Posterior vena cava (tissue), 2 donors: ENCODE results near the gene NAP1L4. TPM values are rescaled to one million over a fixed set of nuclear protein-coding genes. Genes with fewer than 3 reads are reported as not detected.
"Not testable (repeated sequence)": the region's sequence is repeated elsewhere in the genome, so short reads cannot be mapped to it uniquely, and the experiment has no call there.

Experiments used
- DNase-seq: peaks from one replicate; pipeline ENCODE4 v3.0.0-alpha.2; 2020; ENCODE audit warnings: low spot score
- intact Hi-C, 2 donors: fragments of 100-400 bp; cut with DNase I; formaldehyde crosslinking; loops; one replicate each; pipeline versions ENCODE4 v1.14.1 to v1.14.2; 2022 to 2023
- total RNA-seq, 2 donors: library from RNA; stranded (reverse); fragmentation: NEBNext Ultra II Directional; extraction: Animal tissue kit (Norgen Biotek cat#: 25700); gene quantifications; one replicate each; pipeline ENCODE4 v1.2.1, GENCODE V29; 2021
- donor health status: DM: yes; HTN: yes; CAD: no.
- donor health status: DM: yes; HTN: yes; CAD: no.

Gene NAP1L4
- total RNA-seq, 2 donors from 2014 or later: 89.0 to 118 TPM

DNA sequence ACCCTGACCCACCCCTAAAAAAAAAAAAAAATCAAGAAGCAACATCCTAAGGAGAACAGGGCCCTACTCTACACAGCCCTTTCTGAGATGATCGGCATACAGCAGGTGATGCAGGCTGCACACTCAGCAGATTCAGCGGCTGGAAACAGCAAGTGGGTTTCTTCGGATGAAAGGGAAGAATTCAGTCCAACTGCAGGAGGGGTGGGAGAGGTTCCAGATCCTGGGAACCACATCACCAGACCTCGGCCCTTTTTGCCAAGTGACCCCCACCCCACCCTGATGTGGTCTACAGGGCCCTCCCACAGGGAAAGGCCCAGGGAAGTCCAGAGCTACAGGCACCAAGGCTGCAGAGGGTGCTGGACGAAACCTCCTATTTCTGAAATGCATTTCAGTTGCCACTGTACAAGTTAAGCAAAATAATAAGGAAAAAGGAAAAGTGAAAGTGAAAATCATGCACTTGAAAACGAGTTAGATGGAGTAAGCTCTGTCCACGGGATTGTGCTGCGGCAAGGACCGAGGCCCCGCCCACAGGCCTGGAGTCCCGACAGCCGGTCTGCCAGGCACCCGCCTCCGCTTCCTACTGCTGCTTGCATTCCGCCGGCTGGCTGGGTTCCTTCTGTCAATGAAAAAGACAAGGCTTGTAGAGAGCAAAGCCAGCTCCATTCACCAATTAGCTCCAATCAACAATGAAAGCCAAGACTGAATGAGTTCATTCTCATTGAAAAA, 46.9 kb downstream of the NAP1L4 start:
- intact Hi-C loops: no loop called here
- DNase-seq: peak; percentile 97

DNA sequence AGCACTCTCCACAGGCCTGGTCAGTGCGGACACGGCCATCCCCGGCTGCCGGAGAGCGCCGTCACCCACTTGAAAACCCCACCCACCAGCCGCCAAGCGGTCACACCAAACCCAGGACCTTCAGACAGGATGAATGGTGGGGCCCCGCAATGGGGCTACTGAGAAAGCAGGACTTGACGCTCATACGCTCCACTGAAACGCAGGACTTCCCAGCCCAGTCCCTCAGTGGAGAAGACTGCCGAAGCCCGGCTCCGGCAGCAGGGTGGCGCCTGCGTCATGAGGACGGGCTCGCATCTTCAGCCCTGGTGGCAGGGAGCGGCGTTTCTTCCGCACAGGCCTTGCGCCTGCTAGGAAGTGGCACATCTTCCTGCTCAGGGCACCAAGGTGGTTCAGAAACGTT, 47.6 kb downstream of the NAP1L4 start:
- DNase-seq: no peak
- intact Hi-C loops: no loop called here

- intact Hi-C loops: no loop called here
- no peak for DNase-seq
Measured at GRCh38 chr11:2943711-2944118, 48.4 kb downstream of the NAP1L4 start.

DNA sequence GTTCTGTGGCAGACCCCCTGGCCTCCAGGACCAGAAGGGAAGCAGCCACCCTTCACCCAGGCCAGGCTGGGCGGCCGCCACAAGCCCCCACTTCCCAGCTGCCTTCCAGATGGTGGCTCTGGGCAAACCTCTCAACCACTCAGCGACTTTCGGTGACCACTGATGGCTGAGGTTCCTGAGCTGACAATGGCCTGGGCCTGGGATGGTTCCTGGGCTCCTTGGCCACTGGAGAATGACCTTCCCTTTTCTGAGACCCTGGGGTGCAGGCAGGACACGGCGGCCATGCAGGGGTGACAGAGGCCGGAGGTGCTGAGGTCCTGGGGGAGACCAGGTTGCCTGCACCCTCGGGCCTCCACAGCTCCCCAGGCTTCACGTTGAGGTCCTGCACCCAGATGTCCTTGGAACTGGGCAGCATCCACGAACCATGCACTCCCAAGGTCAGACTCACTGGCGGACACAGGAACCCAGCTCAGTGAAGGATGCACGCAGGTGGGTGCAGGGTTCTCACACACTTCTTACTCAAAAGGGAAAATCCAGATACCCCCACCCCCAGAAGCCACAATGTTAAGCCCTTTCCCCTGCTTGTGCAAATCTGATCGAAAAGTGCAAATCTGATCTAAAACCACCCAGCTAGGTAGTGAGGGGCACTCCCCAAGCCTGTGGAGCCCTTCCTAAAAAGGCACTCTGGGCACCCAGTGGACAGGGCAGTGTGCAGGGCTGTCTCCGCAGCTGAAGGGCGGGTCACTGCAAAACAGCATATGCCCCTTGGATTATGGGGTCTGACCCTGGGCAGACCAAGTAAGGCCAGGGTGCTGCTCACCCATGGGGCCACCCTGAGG, 49.0 kb downstream of the NAP1L4 start:
- DNase-seq: no peak
- intact Hi-C loops: no loop called here

DNA sequence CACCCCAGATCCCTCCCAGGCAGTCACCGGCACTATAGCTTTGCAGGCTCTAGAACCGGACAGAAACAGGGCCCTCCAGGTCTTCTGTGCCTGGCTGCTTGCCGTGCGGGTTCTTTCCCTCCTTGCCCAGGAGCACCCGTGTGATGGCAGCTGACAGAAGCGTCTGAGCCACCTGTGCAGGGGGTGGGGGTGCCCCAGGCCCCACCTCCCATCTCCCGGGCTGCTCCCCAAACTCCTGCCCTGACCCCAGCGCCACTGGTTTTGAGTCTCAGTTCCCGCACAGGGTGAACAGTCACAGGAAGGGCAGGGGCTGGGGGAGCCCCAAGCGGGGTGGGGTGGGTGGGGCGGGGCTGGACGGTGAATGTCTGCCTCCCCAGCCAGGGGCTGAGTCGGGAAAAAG, 49.7 kb downstream of the NAP1L4 start:
- no peak for DNase-seq
- intact Hi-C loops: no loop called here

DNA sequence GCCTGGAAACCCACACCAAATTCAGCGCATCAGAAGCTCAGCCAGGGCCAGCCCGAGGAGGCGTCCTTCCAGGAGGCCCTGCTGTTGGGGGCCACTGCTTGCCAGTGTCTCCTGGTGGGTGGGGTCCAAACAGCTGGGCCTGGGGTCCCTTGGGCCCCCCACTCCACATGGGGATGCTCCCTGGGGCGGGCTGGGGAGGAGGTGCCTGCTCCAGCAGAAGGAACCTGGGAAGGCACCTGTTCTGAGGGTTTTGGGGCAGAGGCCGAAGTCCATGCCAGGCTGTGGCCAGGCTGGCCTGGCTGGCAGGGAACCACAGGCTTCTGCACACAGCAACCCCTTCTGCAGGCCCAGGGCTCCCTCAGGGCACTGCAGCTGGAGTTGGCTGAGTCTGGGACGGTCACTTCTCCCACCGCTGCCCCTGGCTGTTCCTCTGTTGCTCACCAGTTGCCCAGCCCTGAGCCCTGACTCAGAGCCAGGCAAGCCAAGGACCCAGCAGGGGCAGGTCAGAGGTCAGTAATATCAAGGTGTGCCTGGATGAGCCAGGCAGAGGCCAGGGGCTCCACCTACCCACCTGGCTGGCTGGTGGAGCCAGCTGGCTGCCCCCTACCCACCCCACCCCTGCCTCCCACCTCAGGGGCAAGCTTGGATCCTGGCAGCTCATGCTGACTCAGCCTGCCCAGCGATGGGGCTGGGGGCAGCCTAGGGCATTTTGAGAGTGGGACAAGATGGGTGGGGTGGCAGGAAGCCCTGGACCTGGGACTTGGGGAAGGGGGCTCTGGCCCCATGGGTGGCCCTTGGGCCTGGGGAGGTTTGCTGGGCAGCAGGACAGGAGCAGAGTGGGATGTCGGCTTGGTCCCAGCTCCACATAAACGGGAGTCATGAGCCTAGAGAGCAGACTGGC, 51.0 kb downstream of the NAP1L4 start:
- intact Hi-C loops: no loop called here

GRCh38 chr11:2940147-2940920, 51.8 kb downstream of the NAP1L4 start:
- DNase-seq: no peak
- intact Hi-C loops: no loop called here

More for the DNA sequence above, 51.0 kb downstream of the NAP1L4 start:
- DNase-seq: no peak

DNA sequence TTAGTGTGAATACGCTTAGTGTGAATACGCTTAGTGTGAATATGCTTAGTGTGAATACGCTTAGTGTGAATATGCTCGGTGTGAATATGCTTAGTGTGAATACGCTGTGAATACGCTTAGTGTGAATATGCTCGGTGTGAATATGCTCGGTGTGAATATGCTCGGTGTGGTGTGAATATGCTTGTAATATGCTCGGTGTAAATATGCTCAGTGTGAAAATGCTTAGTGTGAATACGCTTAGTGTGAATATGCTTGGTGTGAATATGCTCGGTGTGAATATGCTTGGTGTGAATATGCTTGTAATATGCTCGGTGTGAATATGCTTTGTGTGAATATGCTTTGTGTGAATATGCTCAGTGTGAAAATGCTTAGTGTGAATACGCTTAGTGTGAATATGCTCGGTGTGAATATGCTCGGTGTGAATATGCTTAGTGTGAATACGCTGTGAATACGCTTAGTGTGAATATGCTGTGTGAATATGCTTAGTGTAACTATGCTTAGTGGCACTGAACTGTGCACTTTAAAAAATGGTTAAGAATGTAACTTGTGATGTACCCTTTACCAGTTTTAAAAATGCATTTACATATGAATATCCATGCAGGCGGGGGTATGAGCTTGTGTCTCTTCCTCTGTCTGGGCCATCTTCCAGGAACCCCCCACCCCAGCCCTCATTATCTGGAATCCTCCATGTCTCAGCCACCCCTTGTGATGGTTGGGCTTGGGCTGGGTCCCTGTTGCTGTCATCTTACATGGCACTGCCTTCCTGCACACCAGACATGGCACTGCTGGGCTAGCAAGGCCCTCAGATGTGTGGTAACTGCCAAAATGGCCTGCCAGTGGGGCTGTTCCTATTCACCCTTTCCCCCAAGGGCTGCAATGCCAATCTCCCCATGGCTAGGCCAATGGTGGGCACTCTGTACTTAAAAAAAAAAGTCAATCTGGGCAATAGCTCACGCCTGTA, 53.4 kb downstream of the NAP1L4 start:
- intact Hi-C loops, DNase-seq: not testable (repeated sequence)

- DNase-seq, intact Hi-C loops: not testable (repeated sequence)
Measured at GRCh38 chr11:2937641-2938457, 54.3 kb downstream of the NAP1L4 start.

DNA sequence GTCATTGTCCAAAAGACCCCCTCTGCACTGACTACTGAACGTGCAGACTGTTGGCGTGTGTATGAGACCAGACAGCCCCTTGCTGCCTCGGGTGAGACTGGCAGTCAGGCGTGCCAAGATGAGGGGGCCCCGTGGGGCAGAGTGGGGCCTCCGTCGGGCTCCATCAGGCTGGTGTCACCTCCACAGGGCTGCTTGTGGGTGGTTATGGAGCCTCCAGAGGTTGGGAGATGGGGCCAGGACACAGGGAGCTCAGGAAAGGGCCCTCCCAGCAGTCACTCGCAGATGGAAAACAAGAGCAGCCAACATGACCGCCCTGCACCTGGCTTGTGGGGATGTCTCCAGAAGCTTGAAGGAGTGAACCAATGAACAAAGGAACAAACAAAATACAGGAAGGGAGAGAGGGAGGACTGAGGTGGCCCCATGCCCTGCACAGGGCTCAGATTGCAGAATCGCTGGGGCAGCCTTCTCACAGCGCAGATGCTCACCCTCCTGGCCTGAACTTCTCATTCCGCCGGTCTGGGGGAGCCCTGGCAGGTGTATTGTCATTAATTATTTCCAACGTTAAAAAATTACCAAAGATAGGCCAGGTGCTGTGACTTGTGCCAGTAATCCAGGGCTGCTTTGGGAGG, 57.4 kb downstream of the NAP1L4 start:
- intact Hi-C loops: no loop called here
- peak; percentile 56 for DNase-seq

GRCh38 chr11:2934021-2934550, 58.0 kb downstream of the NAP1L4 start:
- DNase-seq: peak; percentile 26
- intact Hi-C loops: no loop called here

DNA sequence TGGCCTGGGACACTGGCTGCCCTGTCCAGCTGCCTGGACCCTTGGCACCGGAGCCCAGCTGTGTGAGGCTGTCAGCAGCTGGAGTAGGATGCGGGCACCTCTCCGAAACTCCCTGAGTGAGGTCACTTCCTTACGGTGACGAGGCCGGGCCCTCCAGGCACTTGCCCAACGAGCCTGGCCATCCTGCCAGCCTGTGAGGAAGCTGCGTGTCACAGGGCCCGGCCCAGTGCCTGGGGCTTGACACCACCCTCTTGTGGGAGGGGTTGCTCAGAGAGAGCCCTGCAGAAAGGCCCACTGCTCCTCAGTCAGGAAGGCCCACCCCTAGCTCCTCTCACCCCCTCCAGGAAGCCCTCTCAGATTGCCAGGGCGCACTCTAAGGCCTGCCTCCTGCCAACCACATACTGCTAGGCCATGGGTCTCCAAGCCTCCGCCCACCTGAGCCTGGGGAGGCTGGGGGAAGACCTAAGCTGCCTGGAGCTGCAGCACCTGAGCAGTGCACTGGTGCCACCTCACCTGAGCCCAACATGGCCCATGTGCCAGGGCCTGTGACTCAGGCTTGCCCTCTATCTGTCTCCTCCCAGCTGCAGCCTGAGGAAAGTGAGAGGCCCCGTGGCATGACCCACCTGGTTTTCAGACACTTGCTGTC, 58.6 kb downstream of the NAP1L4 start:
- intact Hi-C loops: no loop called here

GRCh38 chr11:2932850-2933251, 59.3 kb downstream of the NAP1L4 start:
- DNase-seq: peak; percentile 81

More for the DNA sequence above, 58.6 kb downstream of the NAP1L4 start:
- peak; percentile 96 for DNase-seq

DNA sequence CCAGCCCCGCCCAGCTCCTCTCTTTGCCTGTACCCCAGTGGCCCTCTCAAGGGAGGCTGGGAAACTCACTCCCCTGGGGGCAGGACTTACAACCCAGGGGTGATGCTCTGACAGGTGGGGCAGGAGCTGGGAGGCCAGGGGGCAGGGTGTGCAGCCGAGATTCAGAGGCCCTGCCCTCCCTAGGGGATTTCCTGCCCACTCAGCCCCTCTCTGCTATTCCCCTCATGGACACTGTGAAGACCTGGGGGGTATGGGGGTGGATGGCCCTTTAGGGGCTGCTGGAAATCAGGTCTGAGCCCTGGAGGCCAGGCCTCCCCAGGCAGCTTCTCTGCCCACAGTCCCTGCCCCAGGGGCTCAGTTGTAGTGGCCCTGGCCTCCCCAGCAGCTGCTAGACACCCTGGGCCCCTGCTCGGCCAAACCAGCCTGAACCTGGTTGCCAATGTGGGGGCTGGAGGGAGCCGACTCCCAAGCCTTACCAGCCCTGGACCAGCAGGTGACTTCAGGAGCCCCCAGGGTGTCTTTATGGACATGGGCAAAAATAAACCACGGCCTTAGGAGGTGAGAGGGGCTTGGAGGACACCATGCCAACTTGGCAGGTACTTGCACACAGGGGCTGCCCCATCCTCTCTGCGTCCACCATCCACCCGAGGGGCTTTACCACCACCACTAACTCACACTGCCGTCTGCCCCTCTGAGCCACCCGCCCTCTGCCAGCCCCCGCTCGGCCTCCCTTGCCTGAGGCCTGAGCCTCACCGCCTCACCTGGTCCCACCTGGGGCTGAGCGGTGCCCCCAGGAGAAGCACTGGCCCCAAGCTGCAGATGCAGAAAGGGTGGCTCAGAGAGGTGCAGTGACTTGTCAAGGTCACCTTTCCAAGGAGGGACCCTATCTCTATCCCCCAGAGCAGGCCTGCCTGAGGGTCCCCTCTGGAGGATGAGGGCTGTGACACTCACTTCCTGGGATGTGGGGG, 60.1 kb downstream of the NAP1L4 start:
- peak; percentile 77 for DNase-seq
- intact Hi-C loops: no loop called here

More at GRCh38 chr11:2932850-2933251, 59.3 kb downstream of the NAP1L4 start:
- intact Hi-C loops: no loop called here

DNA sequence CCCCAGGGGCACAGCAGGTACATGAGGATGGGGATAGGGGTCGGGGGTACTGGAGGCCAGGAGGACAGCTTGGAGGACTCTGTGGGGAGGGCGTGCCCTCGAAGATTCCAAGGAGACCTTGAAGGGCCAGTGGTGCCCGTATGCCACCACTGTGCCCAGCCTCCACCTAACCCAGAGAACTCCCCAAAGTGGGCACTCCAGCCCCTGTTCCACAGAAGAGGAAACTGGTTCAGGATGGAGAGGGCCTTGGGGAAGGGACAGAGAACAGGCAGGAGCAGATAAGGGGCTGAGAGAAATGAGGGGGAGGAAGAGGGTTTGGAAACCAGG, 60.7 kb downstream of the NAP1L4 start:
- intact Hi-C loops: no loop called here
- no peak for DNase-seq
